ENCODE data around the gene GPR150.

Gene GPR150

GRCh38 chr5:95652849-95653248 lies 33.0 kb downstream of the GPR150 start:
- no peak for DNase-seq

DNA sequence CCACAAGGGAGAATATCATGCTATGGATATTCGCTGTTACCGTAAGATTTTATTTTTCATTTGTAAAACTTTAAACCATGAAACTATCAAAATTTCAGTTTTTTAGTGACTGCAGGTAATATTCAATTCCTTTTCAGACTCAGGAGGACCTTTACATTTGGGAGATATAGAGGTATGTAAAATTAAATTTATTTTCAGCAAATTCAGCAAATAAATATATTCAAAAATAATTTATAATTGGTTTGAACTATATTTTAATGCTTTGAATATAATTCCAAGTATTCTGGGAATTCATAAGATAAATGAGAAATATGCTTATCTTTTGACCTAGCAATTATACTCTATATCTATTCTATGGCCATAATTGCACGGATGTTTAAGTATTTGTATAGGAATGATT lies 34.3 kb downstream of the GPR150 start:
- DNase-seq = no peak

- DNase-seq = no peak
Measured at GRCh38 chr5:95655575-95655974, 35.7 kb downstream of the GPR150 start.

DNA sequence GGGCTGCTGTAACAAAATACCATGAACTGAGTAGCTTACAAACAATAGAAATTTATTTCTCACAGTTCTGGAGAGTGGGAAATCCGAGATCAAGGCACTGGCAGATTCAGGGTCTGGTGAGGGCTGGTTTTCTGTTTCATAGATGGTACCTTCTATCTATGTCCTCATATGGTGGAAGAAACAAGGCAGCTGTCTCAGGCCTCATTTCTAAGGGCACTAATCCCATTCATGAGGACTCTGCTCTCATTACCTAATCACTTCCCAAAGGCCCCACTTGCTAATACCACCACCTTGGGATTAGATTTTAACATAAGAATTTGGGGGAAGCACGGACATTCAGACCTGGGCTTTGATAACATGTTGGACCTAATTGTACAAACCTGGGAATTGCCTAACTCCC lies 40.2 kb downstream of the GPR150 start:
- no peak for DNase-seq

GRCh38 chr5:95662946-95663345 lies 43.1 kb downstream of the GPR150 start:
- no peak for DNase-seq

DNA sequence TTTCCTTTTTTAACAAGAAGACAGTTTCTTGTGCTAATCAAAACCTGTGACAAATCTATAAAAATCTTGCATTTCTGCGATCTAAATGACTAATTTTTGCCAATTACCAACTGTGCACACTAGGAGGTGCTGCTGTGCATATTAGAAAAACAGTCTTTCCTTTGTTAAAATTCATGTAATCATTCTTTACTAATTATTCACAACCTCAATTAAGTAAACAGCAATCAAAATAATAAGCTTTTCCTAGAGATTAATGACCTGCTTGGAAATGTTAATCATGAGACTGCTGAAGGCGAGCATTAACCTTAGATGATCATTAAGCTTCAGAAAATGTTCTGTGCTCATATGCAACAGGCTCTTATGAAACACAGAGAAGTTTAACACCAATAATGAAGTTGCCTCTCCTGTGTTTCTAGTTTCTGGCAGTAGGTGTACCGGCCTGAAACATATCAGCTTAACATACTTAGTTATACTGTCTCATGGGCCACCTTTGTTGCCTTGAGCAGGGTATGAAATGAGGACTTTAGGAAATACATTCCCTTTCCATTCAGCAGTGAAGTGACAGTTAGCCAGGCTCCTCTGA lies 44.4 kb downstream of the GPR150 start:
- DNase-seq = peak; percentile 5

GRCh38 chr5:95667061-95667618 lies 47.3 kb downstream of the GPR150 start:
- DNase-seq = peak; percentile 13

GRCh38 chr5:95667678-95668077 lies 47.8 kb downstream of the GPR150 start:
- no peak for DNase-seq

GRCh38 chr5:95668216-95668615 lies 48.3 kb downstream of the GPR150 start:
- no peak for DNase-seq

DNA sequence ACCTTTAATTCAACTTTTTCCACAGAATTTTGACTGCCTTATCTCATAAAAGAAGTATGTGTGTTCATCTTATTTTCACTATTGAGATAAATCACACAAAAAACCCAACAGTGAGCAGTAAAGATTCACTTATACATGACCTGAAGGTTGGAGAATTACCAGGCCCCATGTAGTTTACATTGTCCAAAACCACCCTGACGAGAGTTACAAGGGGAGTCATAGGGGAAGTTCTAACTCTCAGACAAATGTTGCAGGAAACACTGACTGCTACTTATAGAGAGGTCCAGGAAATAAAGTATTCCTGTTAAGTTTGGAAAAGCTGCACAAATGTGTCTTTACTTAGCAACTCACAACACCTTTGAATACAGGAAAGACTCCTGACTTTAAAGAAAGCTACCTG lies 48.8 kb downstream of the GPR150 start:
- DNase-seq = peak; percentile 4

GRCh38 chr5:95669540-95669939 lies 49.7 kb downstream of the GPR150 start:
- DNase-seq = no peak

- no peak for DNase-seq
Measured at GRCh38 chr5:95669985-95670384, 50.1 kb downstream of the GPR150 start.

- no peak for DNase-seq
Measured at GRCh38 chr5:95670568-95670967, 50.7 kb downstream of the GPR150 start.
